Astrocyte (in vitro differentiated cells and primary cell): ENCODE results near the gene C20orf144. TPM values are rescaled to one million over a fixed set of nuclear protein-coding genes. Genes with fewer than 3 reads are reported as not detected.

ENCODE experiments used
- DNase-seq: peaks from one replicate; pipeline ENCODE4 v3.0.0-alpha.2; 2010; ENCODE audit warnings: low read depth
- FAIRE-seq: peaks from 2 replicates; lab custom pipeline; 2011; peaks lifted over from hg19 to GRCh38; lab: Jason Lieb, UNC
- H2AFZ ChIP-seq: 2 replicates; pipeline ENCODE4 v1.6.0; 2012; ENCODE audit warnings: low read depth, low read length, inconsistent platforms
- H3K27ac ChIP-seq: 2 replicates; pipeline ENCODE4 v1.5.1; 2011; ENCODE audit warnings: low read depth, low read length, inconsistent platforms
- H3K27me3 ChIP-seq: 2 replicates; pipeline ENCODE4 v1.6.0; 2011; ENCODE audit warnings: low read length, inconsistent platforms; ENCODE audit not compliant: insufficient read depth
- H3K36me3 ChIP-seq: 2 replicates; pipeline ENCODE4 v1.5.1; 2011; ENCODE audit warnings: low read length, inconsistent platforms; ENCODE audit not compliant: insufficient read depth
- H3K4me1 ChIP-seq: 2 replicates; pipeline ENCODE4 v1.5.1; 2011; ENCODE audit warnings: low read length, inconsistent platforms; ENCODE audit not compliant: insufficient read depth
- H3K4me2 ChIP-seq: 2 replicates; pipeline ENCODE4 v1.6.0; 2012; ENCODE audit warnings: low read length, inconsistent platforms
- H3K4me3 ChIP-seq: 2 replicates; pipeline ENCODE4 v1.5.1; 2011; ENCODE audit warnings: low read depth, mild to moderate bottlenecking, low read length, inconsistent platforms; ENCODE audit not compliant: insufficient read depth
- H3K79me2 ChIP-seq: 2 replicates; pipeline ENCODE4 v1.6.0; 2012; ENCODE audit warnings: mild to moderate bottlenecking, low read length, inconsistent platforms; ENCODE audit not compliant: insufficient read depth
- H3K9ac ChIP-seq: 2 replicates; pipeline ENCODE4 v1.6.0; 2012; ENCODE audit warnings: mild to moderate bottlenecking, low read length, inconsistent platforms
- H3K9me3 ChIP-seq: 2 replicates; pipeline ENCODE4 v1.5.1; 2012; ENCODE audit warnings: low read depth, mild to moderate bottlenecking, low read length, inconsistent platforms; ENCODE audit not compliant: insufficient read depth
- H4K20me1 ChIP-seq: 2 replicates; pipeline ENCODE4 v1.6.0; 2012; ENCODE audit warnings: low read length, inconsistent platforms; ENCODE audit not compliant: insufficient read depth
- H3K27ac Mint-ChIP-seq: one replicate; pipeline ENCODE4 v1.8.0; 2021; ENCODE audit warnings: mild to moderate bottlenecking, mixed read lengths; ENCODE audit not compliant: unreplicated experiment
- H3K27me3 Mint-ChIP-seq: one replicate; pipeline ENCODE4 v1.8.0; 2021; ENCODE audit warnings: low read depth, mixed read lengths; ENCODE audit not compliant: unreplicated experiment
- H3K36me3 Mint-ChIP-seq: one replicate; pipeline ENCODE4 v1.8.0; 2021; ENCODE audit warnings: low read depth, mixed read lengths; ENCODE audit not compliant: unreplicated experiment
- H3K4me1 Mint-ChIP-seq: one replicate; pipeline ENCODE4 v1.8.0; 2021; ENCODE audit warnings: low read depth, mixed read lengths; ENCODE audit not compliant: unreplicated experiment
- H3K4me3 Mint-ChIP-seq: one replicate; pipeline ENCODE4 v1.8.0; 2021; ENCODE audit warnings: mild to moderate bottlenecking, moderate library complexity, mixed read lengths; ENCODE audit not compliant: unreplicated experiment
- H3K9me3 Mint-ChIP-seq: one replicate; pipeline ENCODE4 v1.8.0; 2021; ENCODE audit warnings: mild to moderate bottlenecking, mixed read lengths; ENCODE audit not compliant: unreplicated experiment
- CTCF ChIP-seq: IDR thresholded peaks from 2 replicates; pipeline ENCODE4 v1.5.1; 2011; ENCODE audit warnings: low read depth, mild to moderate bottlenecking, inconsistent platforms, low read length, moderate library complexity; ENCODE audit not compliant: insufficient read depth
- EZH2 ChIP-seq: IDR thresholded peaks from 2 replicates; pipeline ENCODE4 v1.6.1; 2012; ENCODE audit warnings: mild to moderate bottlenecking, low read length, inconsistent platforms; ENCODE audit not compliant: insufficient read depth
- total RNA-seq: library from RNA; stranded (reverse); gene quantifications from 2 replicates; pipeline ENCODE4 v1.2.1, GENCODE V29; 2021

The C20orf144 gene
- total RNA-seq, 1 donor from 2014 or later = 0.16 TPM

DNA sequence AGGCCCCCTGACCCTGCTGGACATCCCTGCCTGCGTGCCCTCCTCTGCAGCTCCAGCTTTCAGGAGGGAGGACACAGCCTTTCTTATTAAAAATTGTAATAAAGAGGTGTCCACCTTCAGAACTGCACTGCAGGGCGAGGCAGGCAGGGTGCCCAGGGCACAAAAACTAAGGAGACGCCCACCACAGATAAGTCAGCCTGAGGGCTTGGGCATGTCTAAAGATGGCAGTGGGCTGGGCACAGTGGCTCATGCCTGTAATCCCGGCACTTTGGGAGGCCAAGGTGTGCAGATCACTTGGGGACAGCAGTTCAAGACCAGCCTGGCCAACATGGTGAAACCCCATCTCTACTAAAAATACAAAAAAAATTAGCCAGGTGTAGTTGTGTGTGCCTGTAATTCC lies 7.0 kb upstream of the C20orf144 start:
- Mint-ChIP-seq H3K36me3 (no peaks in the 10 kb centered on the region), H3K4me3 (no peak overlapping the region), H3K27ac (no peak overlapping the region), H3K9me3 (no peaks in the 10 kb centered on the region), H3K4me1 (peaks cover 2% of the 10 kb centered on the region), H3K27me3 (peaks cover 3% of the 10 kb centered on the region)
- no peak for DNase-seq
- Histone ChIP-seq H3K79me2 (no peaks in the 10 kb centered on the region), H3K4me1 (no peaks in the 10 kb centered on the region), H3K27ac (no peak overlapping the region), H3K27me3 (peaks cover 2% of the 10 kb centered on the region), H3K9me3 (no peaks in the 10 kb centered on the region), H3K36me3 (no peaks in the 10 kb centered on the region), H4K20me1 (peaks cover 6% of the 10 kb centered on the region), H3K9ac (no peak overlapping the region), H3K4me3 (no peak overlapping the region), H2AFZ (no peak overlapping the region), H3K4me2 (no peak overlapping the region)
- TF ChIP-seq EZH2 (no peak), CTCF (no peak)
- no peak for FAIRE-seq

DNA sequence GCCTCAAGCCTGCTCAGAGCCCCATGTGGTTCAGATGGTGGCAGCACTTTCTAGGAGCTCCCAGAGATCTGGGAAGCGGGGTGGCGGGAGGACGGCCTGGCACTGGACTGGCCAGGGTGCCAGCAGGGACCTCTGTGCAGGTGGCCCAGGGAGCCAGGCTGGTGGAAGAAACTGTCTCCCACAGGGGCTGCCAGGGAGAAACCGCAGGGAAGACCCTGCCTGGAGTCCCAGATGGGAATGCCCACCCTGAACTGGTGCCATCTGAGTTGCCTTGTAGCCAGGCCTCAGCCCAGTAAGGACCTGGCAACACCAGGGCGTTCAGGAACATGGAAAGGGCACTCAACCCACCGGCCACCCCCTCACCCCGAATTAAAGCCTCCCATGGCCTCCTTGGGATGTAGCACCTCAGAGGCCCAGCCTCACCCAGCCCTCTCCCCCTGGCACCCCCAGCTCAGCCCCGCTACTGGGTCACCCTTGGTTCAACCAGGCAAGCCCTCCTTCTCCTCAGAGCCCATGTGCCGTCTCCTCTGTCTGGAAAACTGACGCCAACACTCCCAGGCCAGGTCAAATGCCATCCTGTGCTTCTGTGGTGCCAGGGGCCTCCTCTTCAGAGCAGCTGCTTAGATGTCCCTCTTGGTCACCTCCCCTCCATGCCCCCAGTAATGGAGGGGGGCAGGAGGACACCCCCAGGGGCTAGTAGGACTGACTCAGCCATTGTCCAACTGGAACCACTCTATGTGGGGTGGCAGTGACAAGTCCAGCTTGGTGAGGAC lies 5.9 kb upstream of the C20orf144 start:
- Histone ChIP-seq H3K79me2 (no peaks in the 10 kb centered on the region), H4K20me1 (peaks cover 3% of the 10 kb centered on the region), H3K27me3 (peaks cover 2% of the 10 kb centered on the region), H3K9me3 (no peaks in the 10 kb centered on the region), H2AFZ (no peak overlapping the region), H3K9ac (no peak overlapping the region), H3K27ac (no peak overlapping the region), H3K4me2 (no peak overlapping the region), H3K36me3 (no peaks in the 10 kb centered on the region), H3K4me3 (no peak overlapping the region), H3K4me1 (no peaks in the 10 kb centered on the region)
- H3K9me3 Mint-ChIP-seq = no peaks in the 10 kb centered on the region
- TF ChIP-seq EZH2 (no peak), CTCF (no peak)
- no peaks in the 10 kb centered on the region for H3K36me3 Mint-ChIP-seq
- no peak for FAIRE-seq
- no peak overlapping the region for H3K27ac Mint-ChIP-seq
- no peak for DNase-seq
- peaks cover 2% of the 10 kb centered on the region for H3K4me1 Mint-ChIP-seq
- peaks cover 3% of the 10 kb centered on the region for H3K27me3 Mint-ChIP-seq
- H3K4me3 Mint-ChIP-seq = no peak overlapping the region
